IMR-90 (cell line): ENCODE data around the gene SGCE. TPM values are rescaled to one million over a fixed set of nuclear protein-coding genes. Genes with fewer than 3 reads are reported as not detected.

Source experiments
- ATAC-seq: fragments of 200-7000 bp; cut with Tn5 transposase; 2 replicates; pipeline ENCODE4 v1.9.1; 2020; ENCODE audit warnings: low read depth, mild to moderate bottlenecking, moderate library complexity
- BruUV-seq: library from RNA; stranded (reverse); fragments of 400-500 nt; replicated peaks from 2 replicates; lab custom pipeline; 2021; lab: Mats Ljungman, UMichigan
- CTCF ChIA-PET: fragments of 300-600 bp; formaldehyde crosslinking; extraction: SDS; loops from one replicate; lab custom pipeline; 2021; ENCODE audit warnings: antibody characterized with exemption; lab: Yijun Ruan, JAX
- POLR2A ChIA-PET: fragments of 300-600 bp; sonication (Branson Sonifier 250); formaldehyde crosslinking; loops from one replicate; lab custom pipeline; 2022; ENCODE audit warnings: antibody characterized with exemption; ENCODE audit not compliant: unreplicated experiment; lab: Charles Lee
- DNase-seq: peaks from one replicate; pipeline ENCODE4 v3.0.0; 2013
- H2AFZ ChIP-seq: replicated peaks from 2 replicates; pipeline ENCODE3; 2013; ENCODE audit warnings: low read length, mild to moderate bottlenecking; ENCODE audit not compliant: poor library complexity
- H2AK5ac ChIP-seq: 2 replicates; pipeline ENCODE4 v1.6.1; 2013; ENCODE audit warnings: low read depth, low read length, inconsistent platforms
- H2AK9ac ChIP-seq: replicated peaks from 2 replicates; pipeline ENCODE3; 2013; ENCODE audit warnings: mild to moderate bottlenecking, low read depth, low read length, moderate library complexity; ENCODE audit not compliant: poor library complexity
- H2BK120ac ChIP-seq: 2 replicates; pipeline ENCODE4 v1.6.1; 2013; ENCODE audit warnings: low read depth, low read length, inconsistent platforms
- H2BK15ac ChIP-seq: 3 replicates; pipeline ENCODE4 v1.6.1; 2013; ENCODE audit warnings: low read depth, low read length, inconsistent platforms
- H2BK20ac ChIP-seq: 2 replicates; pipeline ENCODE4 v1.6.1; 2013; ENCODE audit warnings: low read depth, mild to moderate bottlenecking, inconsistent platforms, low read length, moderate library complexity
- H2BK5ac ChIP-seq: 2 replicates; pipeline ENCODE4 v1.6.1; 2013; ENCODE audit warnings: mild to moderate bottlenecking, low read depth, low read length, inconsistent platforms; ENCODE audit not compliant: poor library complexity, severe bottlenecking
- H3K14ac ChIP-seq: replicated peaks from 2 replicates; pipeline ENCODE4 v1.6.1; 2013; ENCODE audit warnings: low read depth, low read length, inconsistent platforms
- H3K18ac ChIP-seq: 2 replicates; pipeline ENCODE4 v1.6.1; 2013; ENCODE audit warnings: low read depth, low read length, control low read depth
- H3K23ac ChIP-seq: 2 replicates; pipeline ENCODE4 v1.6.1; 2013; ENCODE audit warnings: low read depth, low read length, inconsistent platforms
- H3K27ac ChIP-seq: 2 replicates; pipeline ENCODE4 v1.5.1; 2013; ENCODE audit warnings: mild to moderate bottlenecking, control low read depth, low read length; ENCODE audit not compliant: insufficient read depth
- H3K27me3 ChIP-seq: 2 replicates; pipeline ENCODE4 v1.6.1; 2013; ENCODE audit warnings: low read length; ENCODE audit not compliant: control insufficient read depth, insufficient read depth
- H3K36me3 ChIP-seq: 2 replicates; pipeline ENCODE4 v1.6.1; 2013; ENCODE audit warnings: low read length, mixed read lengths; ENCODE audit not compliant: control insufficient read depth, insufficient read depth
- H3K4ac ChIP-seq: 2 replicates; pipeline ENCODE4 v1.6.1; 2013; ENCODE audit warnings: low read depth, low read length, inconsistent platforms
- H3K4me1 ChIP-seq: 2 replicates; pipeline ENCODE4 v1.6.1; 2013; ENCODE audit warnings: low read length, mixed read lengths; ENCODE audit not compliant: control insufficient read depth, insufficient read depth
- H3K4me2 ChIP-seq: 2 replicates; pipeline ENCODE4 v1.6.1; 2013; ENCODE audit warnings: low read depth, mild to moderate bottlenecking, control low read depth, low read length, moderate library complexity
- H3K4me3 ChIP-seq: 2 replicates; pipeline ENCODE4 v1.5.1; 2013; ENCODE audit warnings: low read depth, mild to moderate bottlenecking, control low read depth, low read length, moderate library complexity; ENCODE audit not compliant: insufficient read depth
- H3K56ac ChIP-seq: 2 replicates; pipeline ENCODE4 v1.6.1; 2013; ENCODE audit warnings: low read length, inconsistent platforms; ENCODE audit not compliant: insufficient read depth; ENCODE audit errors: extremely low read depth
- H3K79me1 ChIP-seq, 2 experiments: 2 replicates each; pipeline ENCODE4 v1.6.1; 2013; ENCODE audit warnings: low read length in 2 of 2, inconsistent platforms in 1 of 2, low read depth in 1 of 2
- H3K9ac ChIP-seq: 2 replicates; pipeline ENCODE4 v1.6.1; 2013; ENCODE audit warnings: low read depth, low read length, control low read depth
- H3K9me1 ChIP-seq: 2 replicates; pipeline ENCODE4 v1.6.1; 2013; ENCODE audit warnings: low read length, inconsistent platforms; ENCODE audit not compliant: insufficient read depth
- H3K9me3 ChIP-seq: 2 replicates; pipeline ENCODE4 v1.6.1; 2013; ENCODE audit warnings: low read length; ENCODE audit not compliant: control insufficient read depth, insufficient read depth
- H4K20me1 ChIP-seq: 2 replicates; pipeline ENCODE4 v1.6.1; 2013; ENCODE audit warnings: low read length, inconsistent platforms; ENCODE audit not compliant: insufficient read depth
- H4K5ac ChIP-seq: 2 replicates; pipeline ENCODE4 v1.6.1; 2013; ENCODE audit warnings: mild to moderate bottlenecking, low read depth, low read length, control low read depth
- H4K8ac ChIP-seq, 2 experiments: 2 replicates each; pipeline ENCODE4 v1.6.1; 2013; ENCODE audit warnings: low read depth in 2 of 2, low read length in 2 of 2, control low read depth in 1 of 2, inconsistent platforms in 1 of 2
- H4K91ac ChIP-seq: 2 replicates; pipeline ENCODE4 v1.6.1; 2013; ENCODE audit warnings: low read depth, low read length, inconsistent platforms; ENCODE audit not compliant: insufficient read depth
- BHLHE40 ChIP-seq: fragments of 150-350 bp; IDR thresholded peaks from 2 replicates; pipeline ENCODE4 v1.6.1; 2016; ENCODE audit warnings: mild to moderate bottlenecking, low read depth, low read length
- CEBPB ChIP-seq: IDR thresholded peaks from 2 replicates; pipeline ENCODE4 v1.6.1; 2012; ENCODE audit warnings: low read depth, low read length, improper control_type of control experiment
- CHD1 ChIP-seq: IDR thresholded peaks from 2 replicates; pipeline ENCODE4 v1.6.1; 2012; ENCODE audit warnings: low read depth, low read length, improper control_type of control experiment
- CTCF ChIP-seq: conservative IDR thresholded peaks from 2 replicates; pipeline ENCODE4 v1.5.1; 2012; ENCODE audit warnings: mild to moderate bottlenecking, low read depth, low read length, improper control_type of control experiment
- ELK1 ChIP-seq: fragments of 150-350 bp; IDR thresholded peaks from 2 replicates; pipeline ENCODE4 v1.6.1; 2016; ENCODE audit warnings: low read depth, mild to moderate bottlenecking, low read length, moderate library complexity, borderline replicate concordance
- FOS ChIP-seq: fragments of 150-350 bp; IDR thresholded peaks from 2 replicates; pipeline ENCODE4 v1.6.1; 2016; ENCODE audit warnings: low read depth, low read length
- MAFK ChIP-seq: IDR thresholded peaks from 2 replicates; pipeline ENCODE4 v1.6.1; 2012; ENCODE audit warnings: low read depth, low read length, improper control_type of control experiment
- MAZ ChIP-seq: IDR thresholded peaks from 2 replicates; pipeline ENCODE4 v1.6.1; 2012; ENCODE audit warnings: low read depth, mild to moderate bottlenecking, low read length, improper control_type of control experiment, moderate library complexity, borderline replicate concordance
- MXI1 ChIP-seq: IDR thresholded peaks from 2 replicates; pipeline ENCODE4 v1.6.1; 2012; ENCODE audit warnings: low read depth, mild to moderate bottlenecking, low read length, moderate library complexity, borderline replicate concordance
- NFE2L2 ChIP-seq: fragments of 150-350 bp; IDR thresholded peaks from 2 replicates; pipeline ENCODE4 v1.6.1; 2016; ENCODE audit warnings: low read depth, mild to moderate bottlenecking, low read length
- POLR2A ChIP-seq: IDR thresholded peaks from 2 replicates; pipeline ENCODE4 v1.6.1; 2012; ENCODE audit warnings: mild to moderate bottlenecking, low read depth, low read length
- RAD21 ChIP-seq: IDR thresholded peaks from 2 replicates; pipeline ENCODE4 v1.6.1; 2012; ENCODE audit warnings: low read length, improper control_type of control experiment
- RCOR1 ChIP-seq: IDR thresholded peaks from 2 replicates; pipeline ENCODE4 v1.6.1; 2012; ENCODE audit warnings: mild to moderate bottlenecking, low read length, improper control_type of control experiment; ENCODE audit not compliant: insufficient replicate concordance
- RFX5 ChIP-seq: IDR thresholded peaks from 2 replicates; pipeline ENCODE4 v1.8.0; 2012; ENCODE audit warnings: low read depth, mild to moderate bottlenecking, low read length, moderate library complexity
- SMC3 ChIP-seq: fragments of 150-350 bp; IDR thresholded peaks from 2 replicates; pipeline ENCODE4 v1.6.1; 2016; ENCODE audit warnings: low read depth, mild to moderate bottlenecking, antibody characterized with exemption, low read length, moderate library complexity
- USF2 ChIP-seq: fragments of 150-350 bp; IDR thresholded peaks from 2 replicates; pipeline ENCODE4 v1.6.1; 2017; ENCODE audit warnings: mild to moderate bottlenecking, antibody characterized with exemption, low read length, low read depth
- dilution Hi-C: fragments of 300-500 bp; cut with HindIII; formaldehyde crosslinking; loops from one replicate; pipeline ENCODE4 v1.14.3; 2018; ENCODE audit warnings: low sequenced_read_pairs; ENCODE audit not compliant: unreplicated experiment
- in situ Hi-C: fragments of 300-500 bp; cut with MboI; formaldehyde crosslinking; loops from 3 replicates; pipeline ENCODE4 v1.14.3; 2019; ENCODE audit warnings: low sequenced_read_pairs, inconsistent platforms, mixed read lengths
- intact Hi-C: fragments of 100-400 bp; cut with micrococcal nuclease; formaldehyde crosslinking; loops from 2 replicates; pipeline ENCODE4 v1.10.0; 2022
- polyA plus RNA-seq, 3 experiments: library from polyadenylated mRNA; depleted of rRNA; stranded (reverse); fragments of >200 nt; gene quantifications; 2 replicates each; pipeline ENCODE4 v1.2.3, GENCODE V29; 2012; ENCODE audit warnings: low replicate concordance in 1 of 3
- total RNA-seq: library from RNA; depleted of rRNA; stranded (reverse); fragments of >200 nt; gene quantifications from 2 replicates; pipeline ENCODE4 v1.2.3, GENCODE V29; 2012

Gene SGCE
- total and polyA plus RNA-seq, 2 of the 4 experiments (the other 2 are of a cell fraction): 39.4 to 40.5 TPM

- H3K9me3 ChIP-seq: peaks cover 6% of the 10 kb centered on the region
- no TSS peak for BruUV-seq
- no peaks in the 10 kb centered on the region for H3K9me1 ChIP-seq
- no peaks in the 10 kb centered on the region for H4K20me1 ChIP-seq
- H3K56ac ChIP-seq: no peak overlapping the region
- in situ Hi-C loops (no loop called here), dilution Hi-C loops (no loop called here), intact Hi-C loops (no loop called here)
- H3K4me3 ChIP-seq: no peak overlapping the region
- H3K27ac ChIP-seq: no peak overlapping the region
- TF ChIP-seq CTCF: no peak
- no peak for TF ChIP-seq MAZ
- TF ChIP-seq SMC3: no peak
- no peak for TF ChIP-seq RCOR1
- no peak for TF ChIP-seq FOS
- TF ChIP-seq POLR2A: no peak
- TF ChIP-seq CHD1: no peak
- no peak for TF ChIP-seq USF2
- TF ChIP-seq RFX5: no peak
- no peak for TF ChIP-seq NFE2L2
- no peak for TF ChIP-seq MAFK
- no peak for TF ChIP-seq MXI1
- no peak for TF ChIP-seq BHLHE40
- TF ChIP-seq RAD21: no peak
- no peak for TF ChIP-seq ELK1
- TF ChIP-seq CEBPB: no peak
- H3K23ac ChIP-seq: no peak overlapping the region
- peaks cover 1% of the 10 kb centered on the region; the same call in 1 of the 2 replicates for H3K4me1 ChIP-seq
- H2BK15ac ChIP-seq: no peak overlapping the region
- CTCF ChIA-PET: no interaction called here
- no peak overlapping the region for H2AK5ac ChIP-seq
- no peak overlapping the region for H3K4me2 ChIP-seq
- H3K14ac ChIP-seq: no peak overlapping the region
- DNase-seq: no peak
- no peak overlapping the region for H4K91ac ChIP-seq
- no peaks in the 10 kb centered on the region for H3K36me3 ChIP-seq
- no peak overlapping the region for H4K8ac ChIP-seq
- H3K18ac ChIP-seq: no peak overlapping the region
- no peak overlapping the region for H4K5ac ChIP-seq
- no peaks in the 10 kb centered on the region for H3K79me1 ChIP-seq
- no peaks in the 10 kb centered on the region for H3K27me3 ChIP-seq
- no peak for ATAC-seq
- no peak overlapping the region for H2BK20ac ChIP-seq
- POLR2A ChIA-PET: no interaction called here
- H2BK5ac ChIP-seq: no peak overlapping the region
- H2BK120ac ChIP-seq: no peak overlapping the region
- no peak overlapping the region for H3K9ac ChIP-seq
- H2AFZ ChIP-seq: no peak overlapping the region
- no peak overlapping the region for H3K4ac ChIP-seq
- no peak overlapping the region for H2AK9ac ChIP-seq
Observed at GRCh38 chr7:94578614-94579013, 77.3 kb downstream of the SGCE start.
